ENCODE data around the gene KPNA6. TPM values are rescaled to one million over a fixed set of nuclear protein-coding genes. Genes with fewer than 3 reads are reported as not detected.

KPNA6 gene
- total and polyA plus RNA-seq, 2 of the 13 experiments (the other 11 are each of a cell fraction or from before 2014, with no cell fraction given): 22.0 to 47.5 TPM

GRCh38 chr1:32178380-32179192, 70.7 kb downstream of the KPNA6 start (continued):
- TF ChIP-seq DMTF1 (CRISPR knock-in tag; IDR thresholded peaks at IDR 0.05) (no peak), SNRNP70 (IDR thresholded peaks at IDR 0.05; ENCODE audit: low read depth, low read length) (no peak), CREB1 (IDR thresholded peaks at IDR 0.05) (no peak; the same call in 1 of the 2 replicates), CREB1 (CRISPR knock-in tag; IDR thresholded peaks at IDR 0.05) (peak; percentile 76), RFX1 (IDR thresholded peaks at IDR 0.05) (no peak), CEBPG (CRISPR knock-in tag; IDR thresholded peaks at IDR 0.05) (peak; percentile 90), XBP1 (CRISPR knock-in tag; IDR thresholded peaks at IDR 0.05) (0 out of 2 replicates have a peak, but pooled peaks have one; percentile 17), ATF7 (IDR thresholded peaks at IDR 0.05) (no peak), ATF7 (CRISPR knock-in tag; IDR thresholded peaks at IDR 0.05) (no peak), ZSCAN30 (CRISPR knock-in tag; IDR thresholded peaks at IDR 0.05) (no peak), DPF2 (CRISPR knock-in tag; IDR thresholded peaks at IDR 0.05; ENCODE audit: borderline replicate concordance, low read depth) (0 out of 2 replicates have a peak, but pooled peaks have one; percentile 65), XRCC5 (optimal IDR thresholded peaks at IDR 0.05; ENCODE audit: low read length) (peak; percentile 32), ZNF567 (CRISPR knock-in tag; IDR thresholded peaks at IDR 0.05; ENCODE audit: borderline replicate concordance) (no peak; the same call in 1 of the 2 replicates), RAD21 (CRISPR knock-in tag; IDR thresholded peaks at IDR 0.05) (no peak), ZNF263 (CRISPR knock-in tag; IDR thresholded peaks at IDR 0.05) (no peak), HMGXB4 (CRISPR knock-in tag; IDR thresholded peaks at IDR 0.05; ENCODE audit: borderline replicate concordance in 1 of 2, low read depth in 1 of 2) (no peak), MED8 (CRISPR knock-in tag; IDR thresholded peaks at IDR 0.05; ENCODE audit: insufficient replicate concordance) (no peak), ZNF776 (CRISPR knock-in tag; IDR thresholded peaks at IDR 0.05) (no peak), ZNF704 (CRISPR knock-in tag; IDR thresholded peaks at IDR 0.05; ENCODE audit: borderline replicate concordance) (no peak), ZFP62 (CRISPR knock-in tag; IDR thresholded peaks at IDR 0.05) (no peak), DR1 (CRISPR knock-in tag; IDR thresholded peaks at IDR 0.05) (no peak), RORA (CRISPR knock-in tag; IDR thresholded peaks at IDR 0.05) (no peak), HNF1B (CRISPR knock-in tag; IDR thresholded peaks at IDR 0.05) (no peak)
